OCI-LY1 (cell line): Measurements from ENCODE around the gene COL25A1.

Source experiments
- H2AFZ ChIP-seq: fragments of 200-600 bp; sonication (generic), shearing (Covaris generic); 2 replicates; pipeline ENCODE4 v1.6.0; 2014; ENCODE audit warnings: antibody characterized with exemption, mild to moderate bottlenecking, low read length
- H3F3A ChIP-seq: fragments of 200-600 bp; sonication (generic), shearing (Covaris generic); 2 replicates; pipeline ENCODE4 v1.6.0; 2014; ENCODE audit warnings: mild to moderate bottlenecking, antibody characterized with exemption, low read length, moderate library complexity; ENCODE audit not compliant: insufficient read depth
- H3K27ac ChIP-seq: fragments of 200-600 bp; sonication (generic); 2 replicates; pipeline ENCODE4 v1.5.1; 2014; ENCODE audit warnings: low read length, mixed run types, mild to moderate bottlenecking, low read depth; ENCODE audit not compliant: poor library complexity, severe bottlenecking
- H3K27me3 ChIP-seq: fragments of 200-600 bp; sonication (generic); 2 replicates; pipeline ENCODE4 v1.6.0; 2014; ENCODE audit warnings: antibody characterized with exemption, mild to moderate bottlenecking, low read length, moderate library complexity; ENCODE audit not compliant: insufficient read depth
- H3K36me3 ChIP-seq: fragments of 200-600 bp; sonication (generic); 2 replicates; pipeline ENCODE4 v1.6.1; 2014; ENCODE audit warnings: mild to moderate bottlenecking, antibody characterized with exemption, low read length, moderate library complexity, mixed read lengths; ENCODE audit not compliant: insufficient read depth
- H3K4me1 ChIP-seq: fragments of 200-600 bp; sonication (generic); 2 replicates; pipeline ENCODE4 v1.5.1; 2014; ENCODE audit warnings: mild to moderate bottlenecking, low read length, moderate library complexity; ENCODE audit not compliant: insufficient read depth, severe bottlenecking
- H3K4me2 ChIP-seq: fragments of 200-600 bp; sonication (generic), shearing (Covaris generic); 2 replicates; pipeline ENCODE4 v1.6.1; 2014; ENCODE audit warnings: low read length
- H3K4me3 ChIP-seq: fragments of 200-600 bp; sonication (generic); 2 replicates; pipeline ENCODE4 v1.5.1; 2014; ENCODE audit warnings: low read length, low read depth, mild to moderate bottlenecking, mixed read lengths; ENCODE audit not compliant: poor library complexity, severe bottlenecking
- H3K79me2 ChIP-seq: fragments of 200-600 bp; shearing (Covaris generic); 2 replicates; pipeline ENCODE4 v1.6.1; 2016; ENCODE audit warnings: mixed run types, low read length, mixed read lengths; ENCODE audit not compliant: insufficient read depth
- H3K9ac ChIP-seq: fragments of 200-600 bp; sonication (generic), shearing (Covaris generic); 2 replicates; pipeline ENCODE4 v1.6.1; 2014; ENCODE audit warnings: mild to moderate bottlenecking, low read length, mixed read lengths
- H3K9me2 ChIP-seq: fragments of 200-600 bp; sonication (generic), shearing (Covaris generic); 2 replicates; pipeline ENCODE4 v1.6.1; 2014; ENCODE audit warnings: low read depth, mild to moderate bottlenecking, low read length, mixed read lengths
- H3K9me3 ChIP-seq: fragments of 200-600 bp; shearing (Covaris generic); 2 replicates; pipeline ENCODE4 v1.6.1; 2014; ENCODE audit warnings: low read length, mixed read lengths
- H4K20me1 ChIP-seq: fragments of 200-600 bp; sonication (generic), shearing (Covaris generic); 2 replicates; pipeline ENCODE4 v1.6.0; 2016; ENCODE audit warnings: mild to moderate bottlenecking, low read length; ENCODE audit not compliant: insufficient read depth
- CTCF ChIP-seq: fragments of 200-600 bp; sonication (generic), shearing (Covaris generic); IDR thresholded peaks from 2 replicates; pipeline ENCODE4 v1.5.1; 2017; ENCODE audit warnings: mild to moderate bottlenecking, antibody characterized with exemption, low read length, moderate library complexity, mixed read lengths
- EZH2 ChIP-seq: fragments of 200-600 bp; sonication (generic), shearing (Covaris generic); IDR thresholded peaks from 2 replicates; pipeline ENCODE4 v1.8.0; 2017; ENCODE audit warnings: borderline replicate concordance, mixed run types, mild to moderate bottlenecking, antibody characterized with exemption, low read length, moderate library complexity, mixed read lengths

COL25A1 gene

DNA sequence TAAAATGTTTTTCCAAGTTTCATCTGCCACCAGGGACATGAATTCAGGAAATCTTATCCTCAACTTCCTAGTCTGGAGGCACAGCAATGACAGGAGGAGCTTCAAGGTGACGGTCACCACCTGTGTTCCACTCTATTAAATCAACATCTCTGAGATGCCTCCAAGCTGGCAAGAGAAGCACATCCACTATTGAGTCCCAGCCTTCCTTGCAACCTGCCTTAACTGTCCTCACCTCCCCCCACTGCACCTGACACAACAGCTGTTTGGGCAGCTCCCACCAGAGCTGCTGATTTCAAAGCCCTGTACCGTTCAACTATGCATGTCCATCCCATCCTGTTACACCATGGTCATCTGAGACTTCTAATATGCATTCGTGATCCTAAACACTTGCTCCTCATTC is 123.4 kb downstream of the COL25A1 start:
- Histone ChIP-seq H2AFZ (no peak overlapping the region), H3F3A (no peaks in the 10 kb centered on the region), H3K9me2 (no peaks in the 10 kb centered on the region), H4K20me1 (no peaks in the 10 kb centered on the region), H3K27me3 (no peaks in the 10 kb centered on the region), H3K9ac (no peak overlapping the region), H3K4me3 (no peak overlapping the region), H3K27ac (no peak overlapping the region), H3K4me2 (no peak overlapping the region), H3K9me3 (no peaks in the 10 kb centered on the region), H3K79me2 (no peaks in the 10 kb centered on the region), H3K4me1 (no peaks in the 10 kb centered on the region), H3K36me3 (no peaks in the 10 kb centered on the region)
- no peak for TF ChIP-seq CTCF
- TF ChIP-seq EZH2: no peak

- H2AFZ ChIP-seq: no peak overlapping the region
- no peak overlapping the region for H3K27ac ChIP-seq
- H3F3A ChIP-seq: no peaks in the 10 kb centered on the region
These were observed 125.2 kb downstream of the COL25A1 start for GRCh38 chr4:109177096-109177810.

GRCh38 chr4:109174224-109174953 is 128.1 kb downstream of the COL25A1 start:
- Histone ChIP-seq H3K79me2 (no peaks in the 10 kb centered on the region), H4K20me1 (no peaks in the 10 kb centered on the region), H3K36me3 (no peaks in the 10 kb centered on the region), H3K4me2 (no peak overlapping the region), H3F3A (no peaks in the 10 kb centered on the region), H3K4me3 (no peak overlapping the region), H3K9me2 (no peaks in the 10 kb centered on the region), H2AFZ (no peak overlapping the region), H3K9ac (no peak overlapping the region), H3K27me3 (no peaks in the 10 kb centered on the region), H3K27ac (no peak overlapping the region), H3K9me3 (no peaks in the 10 kb centered on the region), H3K4me1 (no peaks in the 10 kb centered on the region)
- TF ChIP-seq CTCF (no peak), EZH2 (no peak)

More at GRCh38 chr4:109177096-109177810, 125.2 kb downstream of the COL25A1 start:
- TF ChIP-seq EZH2 (no peak), CTCF (no peak)
- Histone ChIP-seq H3K36me3 (no peaks in the 10 kb centered on the region), H3K4me1 (no peaks in the 10 kb centered on the region), H3K4me2 (no peak overlapping the region), H3K9me2 (no peaks in the 10 kb centered on the region), H3K9ac (no peak overlapping the region), H3K79me2 (no peaks in the 10 kb centered on the region), H4K20me1 (no peaks in the 10 kb centered on the region), H3K4me3 (no peak overlapping the region), H3K9me3 (no peaks in the 10 kb centered on the region), H3K27me3 (no peaks in the 10 kb centered on the region)
